NCI-H748 (cell line): Measurements from ENCODE around the gene FAM117B.
"Not testable (repeated sequence)": the region's sequence is repeated elsewhere in the genome, so short reads cannot be mapped to it uniquely, and the experiment has no call there.

Experiments
- DNase-seq: peaks from one replicate; lab custom pipeline; 2025; ENCODE audit not compliant: unreplicated experiment; lab: John Stamatoyannopoulos, UW

FAM117B gene

DNA sequence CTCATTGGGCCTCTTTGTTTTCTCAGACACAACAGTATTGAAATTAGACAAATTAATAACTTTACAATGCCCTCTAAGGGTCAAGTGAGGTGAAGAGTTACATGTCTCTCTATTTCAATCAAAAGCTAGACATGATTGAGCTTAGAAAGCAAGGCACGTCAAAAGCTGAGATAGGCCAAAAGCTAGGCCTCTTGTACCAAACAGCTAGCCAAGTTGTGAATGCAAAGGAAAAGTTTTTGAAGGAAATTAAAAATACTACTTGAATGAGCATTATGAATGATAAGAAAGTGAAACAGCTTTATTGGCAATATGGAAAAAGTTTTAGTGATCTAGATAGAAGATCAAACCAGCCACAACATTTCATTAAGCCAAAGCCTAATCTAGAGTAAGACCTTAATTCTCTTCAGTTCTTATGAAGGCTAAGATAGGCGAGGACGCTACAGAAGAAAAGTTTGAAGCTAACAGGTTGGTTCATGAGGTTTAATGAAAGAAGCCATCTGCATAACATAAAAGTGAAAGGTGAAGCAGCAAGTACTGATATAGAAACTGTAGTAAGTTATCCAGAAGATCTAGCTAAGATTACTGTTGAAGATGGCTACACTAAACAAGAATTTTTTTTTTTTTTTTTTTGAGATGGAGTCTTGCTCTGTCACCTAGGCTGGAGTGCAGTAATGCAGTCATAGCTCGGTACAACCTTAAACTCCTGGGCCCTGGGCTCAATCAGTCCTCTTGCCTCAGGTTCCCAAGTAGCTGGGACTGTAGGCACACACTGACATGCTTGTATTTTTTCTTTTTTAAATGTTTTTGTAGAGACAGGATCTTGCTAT is 65.5 kb downstream of the FAM117B start:
- DNase-seq: no peak

- no peak for DNase-seq
These were observed 68.3 kb downstream of the FAM117B start for GRCh38 chr2:202703091-202703490.

DNA sequence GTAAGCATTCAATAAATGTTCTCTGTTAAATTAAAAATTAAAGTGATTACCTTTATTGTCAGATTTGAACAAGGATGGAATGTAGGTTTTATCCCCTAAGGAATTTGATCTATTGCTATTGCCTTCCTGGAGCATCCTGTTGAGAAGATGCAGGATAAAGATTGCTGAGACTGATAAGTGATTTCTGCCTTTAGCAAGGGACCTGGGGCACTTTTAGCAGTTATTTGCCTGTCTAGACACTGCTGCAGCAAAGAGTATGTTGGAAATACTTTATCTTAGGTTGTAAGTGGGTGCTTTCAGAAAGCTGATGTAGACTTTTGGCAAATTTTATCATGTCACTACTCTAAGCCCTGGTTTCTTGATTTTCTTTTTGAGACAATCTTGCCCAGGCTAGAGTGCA is 69.5 kb downstream of the FAM117B start:
- no peak for DNase-seq

DNA sequence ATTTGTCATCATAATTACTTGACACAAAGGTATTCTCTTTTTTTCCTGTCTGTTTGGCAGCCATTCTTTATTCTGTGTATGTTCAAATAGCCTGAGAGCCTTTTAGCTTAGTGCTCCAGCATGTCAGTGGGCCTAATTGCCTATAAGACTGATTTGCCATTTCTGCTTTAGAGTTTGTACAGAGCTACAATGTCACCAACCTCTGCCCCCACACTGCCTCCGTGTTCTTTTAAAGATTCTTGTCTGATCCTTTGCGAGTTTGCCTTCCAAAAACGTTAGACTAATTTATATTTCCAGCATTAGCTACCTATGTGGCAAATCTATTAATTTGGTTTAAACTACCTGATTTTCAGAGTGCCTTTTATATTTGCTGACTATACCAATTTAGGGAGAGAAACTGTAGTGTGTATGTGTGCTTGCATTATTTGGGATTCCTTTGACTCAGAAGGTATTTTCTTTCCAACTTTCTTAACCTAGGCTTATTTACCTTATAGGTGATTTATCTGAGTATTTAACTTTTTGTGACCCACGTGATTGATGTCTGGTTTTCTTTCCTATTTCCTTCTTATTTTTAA is 70.8 kb downstream of the FAM117B start:
- DNase-seq: peak; percentile 14

- not testable (repeated sequence) for DNase-seq
These were observed 80.5 kb downstream of the FAM117B start for GRCh38 chr2:202714971-202715935.

DNA sequence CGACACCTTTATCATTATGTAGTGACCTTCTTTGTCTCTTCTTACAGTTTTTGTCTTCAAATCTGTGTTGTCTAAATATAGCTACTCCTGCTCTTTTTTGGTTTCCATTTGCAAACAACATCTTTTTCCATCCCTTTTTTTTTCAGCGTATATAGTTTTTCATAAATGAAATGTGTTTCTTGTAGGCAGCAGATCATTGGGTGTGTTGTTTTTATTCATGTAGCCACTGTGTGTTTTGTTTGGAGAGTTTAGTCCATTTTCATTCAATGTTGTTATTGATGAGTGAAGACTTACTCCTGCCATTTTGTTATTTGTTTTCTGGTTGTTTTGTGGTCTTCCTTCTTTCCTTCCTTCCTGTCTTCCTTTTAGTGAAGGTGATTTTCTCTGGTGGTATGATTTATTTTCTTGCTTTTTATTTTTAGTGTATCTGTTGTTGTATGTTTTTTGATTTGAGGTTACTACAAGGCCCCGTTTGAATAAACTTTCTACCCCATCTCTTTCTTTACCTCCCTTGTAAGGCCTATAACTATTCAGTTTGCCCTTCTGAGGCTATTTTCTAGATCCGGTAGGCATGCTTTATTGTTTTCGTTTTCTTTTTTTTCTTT is 81.4 kb downstream of the FAM117B start:
- no peak for DNase-seq

DNA sequence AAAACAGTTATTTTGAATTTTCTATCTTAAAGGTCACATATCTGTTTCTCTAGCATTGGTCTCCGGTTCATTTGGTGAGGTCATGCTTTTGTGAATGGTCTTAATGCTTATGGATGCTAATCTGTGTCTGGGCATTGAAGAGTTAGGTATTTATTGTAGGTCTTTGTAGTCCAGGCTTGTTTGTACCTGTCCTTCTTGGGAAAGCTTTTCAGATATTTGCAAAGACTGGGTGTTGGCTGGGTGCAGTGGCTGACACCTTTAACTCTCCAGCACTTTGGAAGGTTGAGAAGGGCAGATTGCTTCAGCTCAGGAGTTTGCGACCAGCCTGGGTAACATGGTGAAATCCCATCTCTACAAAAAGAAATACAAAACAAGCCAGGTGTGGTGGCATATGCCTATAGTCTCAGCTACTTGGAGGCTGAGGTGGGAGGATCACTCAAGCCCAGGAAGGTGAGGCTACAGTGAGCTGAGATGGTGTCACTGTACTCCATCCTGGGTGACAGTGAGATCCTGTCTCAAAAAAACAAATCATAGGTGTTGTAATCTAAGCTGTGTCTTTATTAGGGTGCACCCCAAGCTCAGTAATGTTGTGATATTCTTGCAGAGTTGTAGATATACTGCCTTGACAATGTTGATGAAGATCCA is 82.3 kb downstream of the FAM117B start:
- no peak for DNase-seq

GRCh38 chr2:202717598-202718310 is 83.0 kb downstream of the FAM117B start:
- no peak for DNase-seq

DNA sequence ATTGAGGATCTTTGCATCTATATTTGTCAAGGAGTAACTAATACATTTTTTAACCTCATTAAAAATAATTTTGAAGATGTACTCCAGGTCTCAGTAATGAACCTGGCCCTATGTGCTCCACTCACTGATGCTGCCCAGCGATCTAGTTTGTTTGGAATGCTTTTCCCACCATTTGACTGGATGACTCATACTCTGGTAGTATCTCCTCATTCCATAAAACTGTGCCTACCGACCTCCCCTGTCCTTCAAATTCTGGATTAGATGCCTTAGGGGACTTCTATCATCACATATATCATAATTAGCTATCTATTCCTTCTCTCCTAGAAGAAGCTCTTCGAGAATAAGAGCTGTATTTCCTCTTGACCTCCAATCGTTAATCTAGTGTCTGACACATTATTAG is 83.8 kb downstream of the FAM117B start:
- no peak for DNase-seq

- DNase-seq: no peak
These were observed 85.5 kb downstream of the FAM117B start for GRCh38 chr2:202720226-202720625.

- no peak for DNase-seq
These were observed 86.9 kb downstream of the FAM117B start for GRCh38 chr2:202721621-202722020.

DNA sequence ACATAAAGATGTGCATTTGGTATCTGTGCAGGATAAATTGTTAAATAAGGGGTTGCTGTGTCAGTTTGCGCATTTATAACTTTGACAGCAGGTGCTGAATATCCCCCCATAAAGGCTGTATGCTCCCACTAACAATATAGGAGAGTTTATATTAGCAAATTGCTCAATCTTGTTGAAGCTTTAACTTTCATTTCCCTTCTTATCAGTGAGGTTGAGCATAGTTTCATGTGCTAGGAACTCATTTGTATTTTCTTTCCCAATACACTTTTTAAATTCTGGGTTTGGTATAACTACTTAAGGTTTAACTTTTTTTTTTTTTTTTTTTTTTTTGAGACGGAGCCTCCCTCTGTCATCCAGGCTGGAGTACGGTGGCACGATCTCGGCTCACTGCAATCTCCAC is 89.0 kb downstream of the FAM117B start:
- no peak for DNase-seq

DNA sequence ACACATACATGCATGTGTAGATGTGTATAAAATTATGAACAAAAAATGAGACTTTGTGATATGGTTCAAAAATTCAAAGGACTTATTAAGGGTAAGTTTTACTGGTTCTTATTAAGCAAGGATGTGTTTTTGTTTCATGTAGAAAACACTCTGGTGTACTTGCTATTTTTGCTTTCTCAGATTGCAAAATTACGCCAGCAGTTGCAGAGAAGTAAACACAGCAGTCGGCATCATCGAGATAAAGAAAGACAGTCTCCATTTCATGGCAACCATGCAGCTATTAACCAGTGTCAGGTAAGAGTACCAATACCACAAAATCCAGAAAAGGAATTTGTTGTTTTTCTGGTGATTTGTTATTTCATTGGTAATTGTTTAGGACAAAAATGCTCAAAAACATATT is 91.3 kb downstream of the FAM117B start:
- DNase-seq: no peak

- DNase-seq: no peak
These were observed 102.1 kb downstream of the FAM117B start for GRCh38 chr2:202736826-202737225.

DNA sequence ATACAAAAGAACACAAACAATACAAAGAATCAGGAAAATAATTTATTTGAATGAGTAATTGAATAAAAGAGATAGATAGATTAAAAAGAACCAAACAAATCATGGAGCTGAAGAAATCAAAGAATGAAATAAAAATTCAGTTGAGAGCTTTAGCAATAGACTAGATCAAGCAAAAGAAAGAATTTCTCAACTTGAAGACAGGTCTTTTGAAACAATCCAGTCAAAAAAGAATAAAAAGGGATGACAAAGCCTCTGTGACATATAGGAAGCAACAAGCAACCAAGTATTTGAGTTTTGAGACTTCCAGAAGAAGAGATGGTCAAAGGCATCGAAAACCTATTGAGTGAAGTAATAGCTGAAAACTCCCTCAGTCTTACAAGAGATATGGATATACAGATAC is 108.8 kb downstream of the FAM117B start:
- no peak for DNase-seq

GRCh38 chr2:202749477-202749876 is 114.7 kb downstream of the FAM117B start:
- DNase-seq: no peak

DNA sequence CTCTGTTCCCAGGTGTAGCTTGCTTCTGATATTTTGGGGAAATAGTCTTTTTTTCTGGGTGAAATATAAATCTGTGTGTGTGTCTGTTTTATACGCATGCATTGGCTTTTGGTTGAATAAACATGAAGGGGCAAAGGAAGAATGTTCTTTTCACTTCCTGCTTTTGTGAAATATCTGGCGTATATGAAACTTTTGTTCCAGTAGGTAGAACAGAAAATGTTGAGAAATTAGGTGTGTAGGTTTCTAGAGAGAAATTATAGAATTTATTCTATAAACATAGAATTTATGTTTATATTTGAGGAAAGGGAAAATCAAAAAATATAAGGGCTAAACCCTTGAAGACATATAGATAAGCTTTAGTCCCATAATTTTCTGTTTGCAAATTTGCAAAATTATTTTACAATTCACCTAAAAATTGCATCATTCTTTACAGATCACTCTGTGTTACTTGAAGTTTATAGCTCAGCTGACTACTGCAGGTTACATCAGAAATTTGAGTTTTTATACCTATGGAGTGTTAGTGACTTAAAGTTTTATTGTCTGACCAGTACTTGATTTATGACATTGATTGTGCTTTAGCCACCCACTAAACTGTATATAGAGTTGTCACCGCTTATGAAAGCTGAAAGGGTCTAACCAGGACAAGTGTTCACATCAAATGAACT is 116.1 kb downstream of the FAM117B start:
- DNase-seq: no peak

DNA sequence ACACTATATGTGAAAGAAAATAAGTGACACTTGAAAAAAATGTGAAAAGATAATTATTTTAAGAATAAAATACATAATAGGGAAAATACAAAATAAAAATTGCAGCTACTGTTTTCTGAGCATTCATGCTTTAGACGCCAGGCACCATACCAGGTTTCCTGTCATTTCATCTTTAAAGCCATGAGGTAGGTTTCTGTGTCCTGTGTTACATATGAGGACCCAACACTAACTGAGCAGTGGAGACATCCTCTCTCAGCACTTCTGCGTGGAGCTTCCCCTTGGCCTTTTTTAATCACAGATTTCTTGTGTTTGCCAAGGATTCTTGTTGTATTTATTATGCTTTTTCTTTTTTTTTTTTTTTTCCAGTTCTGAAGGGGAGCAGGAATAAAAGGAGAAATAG is 117.3 kb downstream of the FAM117B start:
- no peak for DNase-seq

- no peak for DNase-seq
These were observed 120.2 kb downstream of the FAM117B start for GRCh38 chr2:202754936-202755335.

GRCh38 chr2:202756598-202756997 is 121.8 kb downstream of the FAM117B start:
- no peak for DNase-seq
